Measurements from ENCODE around the gene MYO1B. TPM values are rescaled to one million over a fixed set of nuclear protein-coding genes. Genes with fewer than 3 reads are reported as not detected.

Gene MYO1B
- total and polyA plus RNA-seq, 2 donors (not counting 1 experiment from before 2014, with no cell fraction given), result 151 to 194 TPM

- Histone ChIP-seq H3K4me3 (replicated peaks in 1 of 4; ENCODE audit: control extremely low read depth in 1 of 4, insufficient read depth in 1 of 4, low read depth in 3 of 4, low read length in 4 of 4) (no peak overlapping the region), H3K27ac (ENCODE audit: insufficient read depth, low read length) (no peak overlapping the region), H3K4me1 (ENCODE audit: control insufficient read depth, extremely low read depth, insufficient read depth, low read length) (peaks cover 3% of the 10 kb centered on the region), H3K9me3 (ENCODE audit: control insufficient read depth, insufficient read depth, low read depth, low read length) (no peaks in the 10 kb centered on the region), H3K27me3 (ENCODE audit: control insufficient read depth, insufficient read depth, low read length) (no peaks in the 10 kb centered on the region), H3K36me3 (ENCODE audit: control insufficient read depth, insufficient read depth, low read length) (no peaks in the 10 kb centered on the region), H3K4me2 (ENCODE audit: extremely low read depth, insufficient read depth, low read length) (no peak overlapping the region), H3K9ac (ENCODE audit: insufficient read depth, low read length) (no peak overlapping the region), H4K20me1 (ENCODE audit: control insufficient read depth, extremely low read depth, insufficient read depth, low read length) (no peaks in the 10 kb centered on the region), H2AFZ (ENCODE audit: low read length) (no peak overlapping the region), H3K79me2 (ENCODE audit: control insufficient read depth, insufficient read depth, low read length) (no peaks in the 10 kb centered on the region)
- no peak for DNase-seq (ENCODE audit: low read depth in 2 of 2)
- no peak for TF ChIP-seq CTCF (conservative IDR thresholded peaks at IDR 0.05 in 1 of 2, IDR thresholded peaks at IDR 0.05 in 1 of 2; ENCODE audit: low read depth in 1 of 2, low read length in 2 of 2)
- TF ChIP-seq EZH2 (IDR thresholded peaks at IDR 0.05; ENCODE audit: low read length, missing control alignments), result no peak
Observed at GRCh38 chr2:191215230-191215629, 30.0 kb upstream of the MYO1B start.

GRCh38 chr2:191215666-191216065 lies 29.5 kb upstream of the MYO1B start:
- Histone ChIP-seq H3K27ac (ENCODE audit: insufficient read depth, low read length) (no peak overlapping the region), H3K79me2 (ENCODE audit: control insufficient read depth, insufficient read depth, low read length) (no peaks in the 10 kb centered on the region), H3K36me3 (ENCODE audit: control insufficient read depth, insufficient read depth, low read length) (no peaks in the 10 kb centered on the region), H3K4me1 (ENCODE audit: control insufficient read depth, extremely low read depth, insufficient read depth, low read length) (peaks cover 3% of the 10 kb centered on the region), H3K27me3 (ENCODE audit: control insufficient read depth, insufficient read depth, low read length) (no peaks in the 10 kb centered on the region), H3K9ac (ENCODE audit: insufficient read depth, low read length) (no peak overlapping the region), H2AFZ (ENCODE audit: low read length) (no peak overlapping the region), H3K9me3 (ENCODE audit: control insufficient read depth, insufficient read depth, low read depth, low read length) (no peaks in the 10 kb centered on the region), H3K4me2 (ENCODE audit: extremely low read depth, insufficient read depth, low read length) (no peak overlapping the region), H4K20me1 (ENCODE audit: control insufficient read depth, extremely low read depth, insufficient read depth, low read length) (no peaks in the 10 kb centered on the region), H3K4me3 (replicated peaks in 1 of 4; ENCODE audit: control extremely low read depth in 1 of 4, insufficient read depth in 1 of 4, low read depth in 3 of 4, low read length in 4 of 4) (no peak overlapping the region)
- no peak for DNase-seq (ENCODE audit: low read depth in 2 of 2)
- TF ChIP-seq EZH2 (IDR thresholded peaks at IDR 0.05; ENCODE audit: low read length, missing control alignments), result no peak
- TF ChIP-seq CTCF (conservative IDR thresholded peaks at IDR 0.05 in 1 of 2, IDR thresholded peaks at IDR 0.05 in 1 of 2; ENCODE audit: low read depth in 1 of 2, low read length in 2 of 2), result no peak

GRCh38 chr2:191217580-191217979 lies 27.6 kb upstream of the MYO1B start:
- Histone ChIP-seq H3K27me3 (ENCODE audit: control insufficient read depth, insufficient read depth, low read length) (no peaks in the 10 kb centered on the region), H3K4me1 (ENCODE audit: control insufficient read depth, extremely low read depth, insufficient read depth, low read length) (peaks cover 3% of the 10 kb centered on the region), H3K79me2 (ENCODE audit: control insufficient read depth, insufficient read depth, low read length) (no peaks in the 10 kb centered on the region), H2AFZ (ENCODE audit: low read length) (no peak overlapping the region), H3K9ac (ENCODE audit: insufficient read depth, low read length) (no peak overlapping the region), H3K4me3 (replicated peaks in 1 of 4; ENCODE audit: control extremely low read depth in 1 of 4, insufficient read depth in 1 of 4, low read depth in 3 of 4, low read length in 4 of 4) (no peak overlapping the region), H3K9me3 (ENCODE audit: control insufficient read depth, insufficient read depth, low read depth, low read length) (no peaks in the 10 kb centered on the region), H3K4me2 (ENCODE audit: extremely low read depth, insufficient read depth, low read length) (no peak overlapping the region), H4K20me1 (ENCODE audit: control insufficient read depth, extremely low read depth, insufficient read depth, low read length) (no peaks in the 10 kb centered on the region), H3K36me3 (ENCODE audit: control insufficient read depth, insufficient read depth, low read length) (no peaks in the 10 kb centered on the region), H3K27ac (ENCODE audit: insufficient read depth, low read length) (no peak overlapping the region)
- TF ChIP-seq CTCF (conservative IDR thresholded peaks at IDR 0.05 in 1 of 2, IDR thresholded peaks at IDR 0.05 in 1 of 2; ENCODE audit: low read depth in 1 of 2, low read length in 2 of 2) (no peak), EZH2 (IDR thresholded peaks at IDR 0.05; ENCODE audit: low read length, missing control alignments) (no peak)
- peak; percentile 39 to 76 for DNase-seq (ENCODE audit: low read depth in 2 of 2)

Measured in fibroblast of lung (primary cell).